RWPE2 (cell line): ENCODE data around the gene GTF3C5.
A peak's percentile ranks its signal among the peaks of the same experiment; 100 is the strongest.
"Not testable (repeated sequence)": the region's sequence is repeated elsewhere in the genome, so short reads cannot be mapped to it uniquely, and the experiment has no call there.

Source experiments
- ATAC-seq: fragments of 200-7000 bp; cut with Tn5 transposase; 3 replicates; pipeline ENCODE4 v1.9.1; 2021; ENCODE audit warnings: low read depth
- DNase-seq: peaks from one replicate; pipeline ENCODE4 v3.0.0-alpha.2; 2020; ENCODE audit warnings: low spot score
- H3K27ac ChIP-seq: fragments of 450-650 bp; 2 replicates; pipeline ENCODE4 v1.5.1; 2017; ENCODE audit warnings: mild to moderate bottlenecking; ENCODE audit not compliant: poor library complexity, severe bottlenecking
- H3K27me3 ChIP-seq: fragments of 250-450 bp; sonication (Bioruptor Pico); 2 replicates; pipeline ENCODE4 v1.5.1; 2021; ENCODE audit warnings: mild to moderate bottlenecking, moderate library complexity; ENCODE audit not compliant: insufficient read depth, poor library complexity, severe bottlenecking
- H3K36me3 ChIP-seq: fragments of 250-450 bp; sonication (Bioruptor Pico); 2 replicates; pipeline ENCODE4 v1.5.1; 2020; ENCODE audit warnings: low read depth, mild to moderate bottlenecking, moderate library complexity
- H3K4me1 ChIP-seq: fragments of 250-450 bp; sonication (Bioruptor Pico); 2 replicates; pipeline ENCODE4 v1.5.1; 2021; ENCODE audit warnings: mild to moderate bottlenecking, moderate library complexity; ENCODE audit not compliant: insufficient read depth, poor library complexity, severe bottlenecking
- H3K4me3 ChIP-seq: fragments of 250-450 bp; sonication (Bioruptor Pico); 2 replicates; pipeline ENCODE4 v1.5.1; 2021; ENCODE audit warnings: mild to moderate bottlenecking, moderate library complexity; ENCODE audit not compliant: severe bottlenecking
- H3K9me3 ChIP-seq: fragments of 250-450 bp; sonication (Bioruptor Pico); 2 replicates; pipeline ENCODE4 v1.5.1; 2021; ENCODE audit warnings: mild to moderate bottlenecking, moderate library complexity; ENCODE audit not compliant: severe bottlenecking
- CTCF ChIP-seq: fragments of 450-650 bp; IDR thresholded peaks from one replicate; pipeline ENCODE4 v1.5.1; 2017; ENCODE audit warnings: mild to moderate bottlenecking, moderate library complexity; ENCODE audit not compliant: poor library complexity, severe bottlenecking

GTF3C5 gene

GRCh38 chr9:133057553-133057952 is 26.8 kb downstream of the GTF3C5 start:
- no peaks in the 10 kb centered on the region for H3K9me3 ChIP-seq
- no peak for DNase-seq
- peaks cover 45% of the 10 kb centered on the region for H3K36me3 ChIP-seq
- no peak overlapping the region for H3K27ac ChIP-seq
- H3K4me3 ChIP-seq = no peak overlapping the region
- ATAC-seq = no peak
- peaks cover 34% of the 10 kb centered on the region for H3K4me1 ChIP-seq
- no peaks in the 10 kb centered on the region for H3K27me3 ChIP-seq
- TF ChIP-seq CTCF = no peak

- no peak overlapping the region for H3K27ac ChIP-seq
- ATAC-seq (no peak), DNase-seq (no peak)
- TF ChIP-seq CTCF = no peak
- no peak overlapping the region for H3K4me3 ChIP-seq
- peaks cover 34% of the 10 kb centered on the region for H3K4me1 ChIP-seq
- peaks cover 40% of the 10 kb centered on the region for H3K36me3 ChIP-seq
- H3K27me3 ChIP-seq = no peaks in the 10 kb centered on the region
- no peaks in the 10 kb centered on the region for H3K9me3 ChIP-seq
Observed at GRCh38 chr9:133058071-133058470, 27.3 kb downstream of the GTF3C5 start.

- peak overlapping the region; percentile 80 for H3K27ac ChIP-seq
- H3K4me3 ChIP-seq = no peak overlapping the region
- peaks cover 34% of the 10 kb centered on the region for H3K4me1 ChIP-seq
- ATAC-seq = no peak
- no peaks in the 10 kb centered on the region for H3K9me3 ChIP-seq
- no peak for TF ChIP-seq CTCF
- peaks cover 33% of the 10 kb centered on the region for H3K36me3 ChIP-seq
- no peak for DNase-seq
- no peaks in the 10 kb centered on the region for H3K27me3 ChIP-seq
Observed at GRCh38 chr9:133058550-133059320, 27.9 kb downstream of the GTF3C5 start.

- H3K4me3 ChIP-seq = no peak overlapping the region
- ATAC-seq (peak; percentile 54), DNase-seq (no peak)
- H3K36me3 ChIP-seq = peaks cover 24% of the 10 kb centered on the region
- no peaks in the 10 kb centered on the region for H3K9me3 ChIP-seq
- peak overlapping the region; percentile 80 for H3K27ac ChIP-seq
- H3K27me3 ChIP-seq = no peaks in the 10 kb centered on the region
- peaks cover 34% of the 10 kb centered on the region for H3K4me1 ChIP-seq
- no peak for TF ChIP-seq CTCF
Observed at GRCh38 chr9:133059623-133060022, 28.8 kb downstream of the GTF3C5 start.

- no peak for DNase-seq
Observed at GRCh38 chr9:133060417-133060841, 29.6 kb downstream of the GTF3C5 start.

GRCh38 chr9:133061019-133061763 is 30.4 kb downstream of the GTF3C5 start:
- H3K4me1 ChIP-seq = peaks cover 33% of the 10 kb centered on the region
- not testable (repeated sequence) for DNase-seq, H3K9me3 ChIP-seq, H3K36me3 ChIP-seq, H3K4me3 ChIP-seq, H3K27me3 ChIP-seq
- ATAC-seq = peak; percentile 48
- H3K27ac ChIP-seq = peak overlapping the region; percentile 80

More at GRCh38 chr9:133060417-133060841, 29.6 kb downstream of the GTF3C5 start:
- TF ChIP-seq CTCF = no peak
- Histone ChIP-seq H3K27me3 (no peaks in the 10 kb centered on the region), H3K9me3 (no peaks in the 10 kb centered on the region), H3K36me3 (peaks cover 16% of the 10 kb centered on the region), H3K27ac (peak overlapping the region; percentile 80), H3K4me1 (peaks cover 34% of the 10 kb centered on the region), H3K4me3 (no peak overlapping the region)
- peak; percentile 20 for ATAC-seq

- Histone ChIP-seq H3K27ac (peak within 1 kb of the TSS; percentile 80), H3K4me1 (peaks cover 30% of the 10 kb centered on the region)
- H3K4me3 ChIP-seq, DNase-seq, H3K36me3 ChIP-seq, ATAC-seq, H3K9me3 ChIP-seq, H3K27me3 ChIP-seq: not testable (repeated sequence)
Observed at GRCh38 chr9:133061764-133062145, 31.0 kb downstream of the GTF3C5 start, which contains the start of gene CEL. CEL (plus strand) TSS chr9:133061981; CDS start chr9:133062003, 22 bp downstream.
